Lower leg skin (tissue), 4 donors: ENCODE results near the gene ASB1. TPM values are rescaled to one million over a fixed set of nuclear protein-coding genes. Genes with fewer than 3 reads are reported as not detected.

Experiments
- DNase-seq, 2 donors: peaks; one replicate each; pipeline ENCODE4 v3.0.0-alpha.2; 2019; ENCODE audit warnings: low spot score in 2 of 2
- H3K4me3 ChIP-seq: fragments of 200-600 bp; sonication (generic); 2 replicates; pipeline ENCODE4 v1.5.1; 2017; ENCODE audit warnings: mild to moderate bottlenecking, low read depth; ENCODE audit not compliant: poor library complexity, severe bottlenecking
- POLR2A ChIP-seq, 2 donors: fragments of 450-650 bp; IDR thresholded peaks; one replicate each; pipeline ENCODE4 v1.6.1; 2016 to 2017; ENCODE audit warnings: antibody characterized with exemption in 2 of 2, mild to moderate bottlenecking in 1 of 2, moderate library complexity in 1 of 2
- WGBS, 2 donors: methylation state at CpG; one replicate each; pipeline ENCODE4 v1.1.5; 2018; 5-methylcytosine and 5-hydroxymethylcytosine counted together
- intact Hi-C: fragments of 100-400 bp; cut with DNase I; formaldehyde crosslinking; loops from one replicate; pipeline ENCODE4 v1.15.0; 2023; ENCODE audit warnings: low total_unique reads
- total RNA-seq, 4 donors: library from RNA; depleted of rRNA; stranded (reverse); fragments of >200 nt; gene quantifications; one replicate each; pipeline ENCODE4 v1.1.0, GENCODE V29; 2016
- TF ChIP-seq, protein P1 (sequence below), 3 donors: fragments of 450-650 bp; IDR thresholded peaks; one replicate each; pipeline ENCODE4 v1.5.1; 2016; ENCODE audit warnings: antibody characterized with exemption in 3 of 3, mild to moderate bottlenecking in 3 of 3, moderate library complexity in 2 of 3

ASB1 gene
- total RNA-seq, 4 donors from 2014 or later = 16.6 to 32.9 (median 21.0) TPM

DNA sequence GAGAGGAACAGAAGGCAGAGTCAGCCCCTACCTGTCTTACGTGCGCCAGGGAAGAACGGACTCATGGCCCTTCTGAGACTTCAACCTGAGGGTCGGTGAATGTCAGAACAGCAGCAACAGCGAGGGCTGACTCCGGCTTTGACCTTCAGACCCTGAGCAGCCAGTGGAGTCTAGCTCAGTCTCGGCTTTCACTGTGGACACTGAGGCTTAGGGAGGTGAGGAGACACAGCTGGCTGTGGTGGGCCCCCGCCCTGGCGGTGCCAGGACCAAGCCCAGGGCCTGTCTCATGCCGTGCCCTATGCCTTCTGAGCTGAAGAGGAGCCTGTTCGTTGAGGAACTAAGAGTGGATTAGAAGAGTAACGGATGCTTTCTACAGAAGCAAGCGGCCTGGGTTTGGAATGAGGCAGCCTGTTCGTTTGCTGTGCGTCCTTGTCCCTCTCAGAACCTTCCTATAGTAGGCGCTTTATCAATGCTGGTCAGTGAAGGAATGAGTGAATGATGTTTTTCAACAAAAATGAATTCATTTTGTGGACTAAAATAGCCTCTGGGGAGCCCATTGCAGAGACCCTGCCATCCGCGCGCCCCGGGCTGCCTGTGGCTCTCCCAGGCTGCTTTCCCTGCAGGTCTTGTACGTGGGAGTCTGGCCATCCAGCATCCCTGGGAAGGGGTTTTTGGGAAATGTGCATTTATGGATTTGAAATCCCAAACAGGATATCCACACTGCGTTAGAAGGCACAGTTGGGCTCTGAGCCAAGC lies 38.9 kb downstream of the ASB1 start:
- 91 to 94% methylated on average over 21 to 22 of the region's 22 CpGs for WGBS, 2 donors
- DNase-seq = peak in 1 of 2 donors; percentile 65
- TF ChIP-seq, protein P1, sequence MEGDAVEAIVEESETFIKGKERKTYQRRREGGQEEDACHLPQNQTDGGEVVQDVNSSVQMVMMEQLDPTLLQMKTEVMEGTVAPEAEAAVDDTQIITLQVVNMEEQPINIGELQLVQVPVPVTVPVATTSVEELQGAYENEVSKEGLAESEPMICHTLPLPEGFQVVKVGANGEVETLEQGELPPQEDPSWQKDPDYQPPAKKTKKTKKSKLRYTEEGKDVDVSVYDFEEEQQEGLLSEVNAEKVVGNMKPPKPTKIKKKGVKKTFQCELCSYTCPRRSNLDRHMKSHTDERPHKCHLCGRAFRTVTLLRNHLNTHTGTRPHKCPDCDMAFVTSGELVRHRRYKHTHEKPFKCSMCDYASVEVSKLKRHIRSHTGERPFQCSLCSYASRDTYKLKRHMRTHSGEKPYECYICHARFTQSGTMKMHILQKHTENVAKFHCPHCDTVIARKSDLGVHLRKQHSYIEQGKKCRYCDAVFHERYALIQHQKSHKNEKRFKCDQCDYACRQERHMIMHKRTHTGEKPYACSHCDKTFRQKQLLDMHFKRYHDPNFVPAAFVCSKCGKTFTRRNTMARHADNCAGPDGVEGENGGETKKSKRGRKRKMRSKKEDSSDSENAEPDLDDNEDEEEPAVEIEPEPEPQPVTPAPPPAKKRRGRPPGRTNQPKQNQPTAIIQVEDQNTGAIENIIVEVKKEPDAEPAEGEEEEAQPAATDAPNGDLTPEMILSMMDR (IDR thresholded peaks at IDR 0.05) = no peak
- no peak for TF ChIP-seq POLR2A (IDR thresholded peaks at IDR 0.05)

DNA sequence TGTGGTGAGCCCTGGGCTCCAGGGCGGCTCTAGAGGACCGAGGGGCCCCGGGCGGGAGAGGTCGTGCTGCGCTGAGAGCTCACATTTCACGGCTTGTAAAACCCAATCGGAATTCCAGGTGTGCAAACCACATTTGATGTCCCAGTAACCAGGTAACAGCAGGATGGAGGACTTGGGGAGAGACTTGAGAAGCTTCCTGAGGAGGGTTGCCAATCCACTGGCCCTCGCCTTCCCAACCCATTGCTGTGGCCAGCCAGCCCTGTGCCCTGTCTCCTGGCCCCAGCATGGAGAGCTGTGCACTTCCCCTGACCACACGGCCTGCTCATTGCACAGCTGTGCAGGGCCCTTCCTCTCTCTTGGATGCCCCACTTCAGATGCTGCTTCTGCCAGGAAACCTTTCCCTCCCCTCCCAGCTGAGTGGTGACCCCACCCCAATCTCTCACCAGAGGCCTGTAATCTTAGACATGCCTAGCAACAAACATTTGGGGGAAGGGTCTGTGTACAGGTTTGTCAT lies 39.6 kb downstream of the ASB1 start:
- peak in 1 of 2 donors; percentile 61 for DNase-seq
- TF ChIP-seq POLR2A (IDR thresholded peaks at IDR 0.05) = no peak
- TF ChIP-seq, protein P1 (IDR thresholded peaks at IDR 0.05) = no peak
- WGBS, 2 donors = 70 to 84% methylated on average over 10 of the region's 10 CpGs
- intact Hi-C loops = no loop called here
- H3K4me3 ChIP-seq = no peak overlapping the region

More for the DNA sequence above, 38.9 kb downstream of the ASB1 start:
- intact Hi-C loops = no loop called here
- no peak overlapping the region for H3K4me3 ChIP-seq

DNA sequence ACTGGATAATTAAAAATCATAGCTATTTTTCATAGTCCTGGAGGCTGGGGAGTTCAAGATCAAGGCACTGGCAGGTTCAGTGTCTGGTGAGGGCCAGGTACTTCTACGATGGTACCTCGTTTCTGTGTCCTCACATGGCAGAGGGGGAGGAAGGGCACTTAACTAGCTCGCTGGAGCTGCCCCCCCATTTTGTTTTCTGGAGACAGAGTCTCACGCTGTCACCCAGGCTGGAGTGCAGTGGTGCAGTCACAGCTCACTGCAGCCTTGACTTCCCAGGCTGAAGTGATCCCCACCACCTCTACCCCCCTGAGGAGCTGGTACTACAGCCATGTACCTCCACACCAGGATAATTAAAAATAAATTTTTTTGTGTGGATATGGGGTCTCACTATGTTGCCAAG lies 40.3 kb downstream of the ASB1 start:
- peak in 1 of 2 donors; percentile 36 for DNase-seq
- H3K4me3 ChIP-seq = no peak overlapping the region
- TF ChIP-seq, protein P1 (IDR thresholded peaks at IDR 0.05) = no peak
- TF ChIP-seq POLR2A (IDR thresholded peaks at IDR 0.05) = no peak
- WGBS, 2 donors = 96 to 98% methylated on average over 4 of the region's 4 CpGs
- intact Hi-C loops = no loop called here

DNA sequence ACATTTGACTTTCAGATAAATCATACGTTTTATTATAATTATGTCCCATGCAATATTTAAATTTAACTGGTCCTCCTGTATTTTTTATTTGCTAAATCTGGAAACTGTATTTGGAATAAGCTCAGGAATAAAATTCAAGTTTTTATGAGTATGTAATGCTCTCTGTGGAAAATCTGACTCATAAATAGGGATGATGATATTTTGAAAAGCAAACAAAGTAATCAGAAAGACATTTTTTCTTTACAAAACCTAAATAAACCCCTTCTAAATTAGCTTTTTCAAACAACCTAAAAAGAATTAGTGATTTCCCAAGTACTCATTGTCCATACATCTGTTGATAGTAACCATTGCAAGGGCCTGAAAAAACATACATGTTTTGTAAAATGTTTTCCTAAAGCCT lies 41.1 kb downstream of the ASB1 start:
- intact Hi-C loops = no loop called here
- H3K4me3 ChIP-seq = no peak overlapping the region
- TF ChIP-seq POLR2A (IDR thresholded peaks at IDR 0.05) = no peak
- TF ChIP-seq, protein P1 (IDR thresholded peaks at IDR 0.05) = no peak
- no peak for DNase-seq
- WGBS, 2 donors = 47 to 53% methylated on average over 1 of the region's 1 CpG

DNA sequence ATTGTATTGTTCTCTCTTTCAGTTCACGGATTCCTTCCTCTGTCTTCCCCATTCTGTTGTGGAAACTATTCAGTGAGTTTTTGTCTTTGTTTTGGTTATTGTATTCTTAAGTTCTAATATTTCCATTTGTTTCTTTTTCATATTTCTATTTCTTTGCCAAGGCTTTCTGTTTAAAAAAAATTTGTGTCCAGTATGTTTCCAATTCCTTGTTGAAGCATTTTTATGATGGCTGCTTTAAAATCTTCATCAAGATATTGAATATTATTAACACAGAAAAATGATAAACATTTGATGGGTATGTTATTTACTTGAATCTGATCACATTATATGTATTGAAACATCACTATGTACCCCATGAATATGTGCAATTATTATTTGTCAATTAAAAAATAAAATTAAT lies 42.4 kb downstream of the ASB1 start:
- no peak overlapping the region for H3K4me3 ChIP-seq
- TF ChIP-seq POLR2A (IDR thresholded peaks at IDR 0.05) = no peak
- TF ChIP-seq, protein P1 (IDR thresholded peaks at IDR 0.05) = no peak
- 83 to 85% methylated on average over 1 of the region's 1 CpG for WGBS, 2 donors
- intact Hi-C loops = no loop called here
- DNase-seq = no peak
